DMS114 treated with DMSO at 0.1 percent for 48 hours (cell line): ENCODE data around the gene TMEM8B.

Experiments used
- DNase-seq: peaks from one replicate; lab custom pipeline; 2025; ENCODE audit not compliant: unreplicated experiment; lab: John Stamatoyannopoulos, UW

The TMEM8B gene

GRCh38 chr9:35829084-35829763 is at the start of gene TMEM8B:
TSS of gene TMEM8B (plus strand) at chr9:35829228. CDS start at chr9:35829448, 220 bp downstream.
- DNase-seq, result peak; percentile 74

- DNase-seq, result no peak
Measured at GRCh38 chr9:35781066-35781465, 48.0 kb upstream of the TMEM8B start.

GRCh38 chr9:35783418-35783817 is 45.6 kb upstream of the TMEM8B start:
- DNase-seq, result no peak

GRCh38 chr9:35789541-35789940 is 39.5 kb upstream of the TMEM8B start:
- DNase-seq, result no peak

- no peak for DNase-seq
Measured at GRCh38 chr9:35790025-35790384, 39.0 kb upstream of the TMEM8B start.

- peak; percentile 64 for DNase-seq
Measured at GRCh38 chr9:35790385-35791296, 38.4 kb upstream of the TMEM8B start.

GRCh38 chr9:35791297-35791921 is 37.6 kb upstream of the TMEM8B start, which contains the start of gene NPR2:
TSS of gene NPR2 (plus strand) at chr9:35791591. CDS start at chr9:35792409, 818 bp downstream.
- DNase-seq, result no peak

GRCh38 chr9:35792024-35792813 is 36.8 kb upstream of the TMEM8B start:
- DNase-seq, result no peak

GRCh38 chr9:35792826-35793225 is 36.2 kb upstream of the TMEM8B start:
- DNase-seq, result no peak

GRCh38 chr9:35793461-35793860 is 35.6 kb upstream of the TMEM8B start:
- DNase-seq, result no peak

GRCh38 chr9:35795695-35796094 is 33.3 kb upstream of the TMEM8B start:
- no peak for DNase-seq

GRCh38 chr9:35797311-35798109 is 31.5 kb upstream of the TMEM8B start:
- no peak for DNase-seq

GRCh38 chr9:35798658-35799374 is 30.2 kb upstream of the TMEM8B start:
- no peak for DNase-seq

GRCh38 chr9:35800530-35800929 is 28.5 kb upstream of the TMEM8B start:
- no peak for DNase-seq

- DNase-seq, result no peak
Measured at GRCh38 chr9:35801328-35802128, 27.5 kb upstream of the TMEM8B start.

GRCh38 chr9:35806101-35806500 is 22.9 kb upstream of the TMEM8B start:
- no peak for DNase-seq

GRCh38 chr9:35808433-35808832 is 20.6 kb upstream of the TMEM8B start:
- no peak for DNase-seq

- no peak for DNase-seq
Measured at GRCh38 chr9:35810122-35810521, 18.9 kb upstream of the TMEM8B start.
